Hypothalamus (tissue), 51 donors: ENCODE data around the gene WDR62.
A peak's percentile ranks its signal among the peaks of the same experiment; 100 is the strongest.

Source experiments
- DNase-seq, 51 donors: peaks; one replicate each; lab custom pipeline; 2025; lab: John Stamatoyannopoulos, UW

The WDR62 gene

GRCh38 chr19:36054733-36055686, at the start of gene WDR62:
Gene WDR62, plus strand, starts transcription at chr19:36054897. Its CDS starts 75 bp downstream, at chr19:36054972.
- DNase-seq, result peak in 49 of 51 donors; percentile 89 to 100 (median 97)

GRCh38 chr19:36006955-36007354, 47.7 kb upstream of the WDR62 start:
- no peak for DNase-seq

- peak in 9 of 51 donors; percentile 13 to 40 (median 26) for DNase-seq
Observed at GRCh38 chr19:36008336-36008978, 46.2 kb upstream of the WDR62 start, which contains the start of gene SYNE4. Gene SYNE4, minus strand, starts transcription at chr19:36008813. Its CDS starts 132 bp downstream, at chr19:36008681.

GRCh38 chr19:36009220-36009619, 45.5 kb upstream of the WDR62 start:
- peak in 33 of 51 donors; percentile 7 to 76 (median 48) for DNase-seq

GRCh38 chr19:36009633-36010379, 44.9 kb upstream of the WDR62 start:
- no peak for DNase-seq

- no peak for DNase-seq
Observed at GRCh38 chr19:36010402-36010801, 44.3 kb upstream of the WDR62 start.

GRCh38 chr19:36013280-36014011, 41.3 kb upstream of the WDR62 start:
- DNase-seq, result peak in 1 of 51 donors; percentile 32

- peak; percentile 65 to 99 (median 97) for DNase-seq
Observed at GRCh38 chr19:36014012-36014924, 40.4 kb upstream of the WDR62 start, which contains the start of gene ALKBH6. Gene ALKBH6, minus strand, starts transcription at chr19:36014213. Its CDS starts 816 bp downstream, at chr19:36013397.

GRCh38 chr19:36019061-36019670, 35.5 kb upstream of the WDR62 start:
- no peak for DNase-seq

GRCh38 chr19:36023432-36023831, 31.3 kb upstream of the WDR62 start:
- no peak for DNase-seq

GRCh38 chr19:36025541-36025940, 29.2 kb upstream of the WDR62 start:
- DNase-seq, result no peak

- no peak for DNase-seq
Observed at GRCh38 chr19:36026091-36026876, 28.4 kb upstream of the WDR62 start.

GRCh38 chr19:36027696-36028095, 27.0 kb upstream of the WDR62 start:
- DNase-seq, result no peak

GRCh38 chr19:36028313-36029041, 26.2 kb upstream of the WDR62 start:
- peak in 4 of 51 donors; percentile 7 to 68 (median 42) for DNase-seq

GRCh38 chr19:36030264-36031148, 24.2 kb upstream of the WDR62 start:
- DNase-seq, result no peak

GRCh38 chr19:36031308-36031707, 23.4 kb upstream of the WDR62 start:
- DNase-seq, result no peak
